Fibroblast of lung (primary cell): ENCODE data around the gene MRGPRX1. TPM values are rescaled to one million over a fixed set of nuclear protein-coding genes. Genes with fewer than 3 reads are reported as not detected.
"Not testable (repeated sequence)": the region's sequence is repeated elsewhere in the genome, so short reads cannot be mapped to it uniquely, and the experiment has no call there.

Source experiments
- DNase-seq, 2 donors: peaks; one replicate each; pipeline versions ENCODE4 v3.0.0 to v3.0.0-alpha.2; 2010; ENCODE audit warnings: low read depth in 2 of 2
- H2AFZ ChIP-seq: 2 replicates; pipeline ENCODE4 v1.5.1; 2012; ENCODE audit warnings: low read length, control low read depth, inconsistent platforms
- H3K27ac ChIP-seq: 2 replicates; pipeline ENCODE4 v1.5.1; 2011; ENCODE audit warnings: low read length, control low read depth; ENCODE audit not compliant: insufficient read depth
- H3K27me3 ChIP-seq: 2 replicates; pipeline ENCODE4 v1.5.1; 2011; ENCODE audit warnings: mild to moderate bottlenecking, low read length; ENCODE audit not compliant: control insufficient read depth, insufficient read depth
- H3K36me3 ChIP-seq: 2 replicates; pipeline ENCODE4 v1.5.1; 2011; ENCODE audit warnings: low read length; ENCODE audit not compliant: control insufficient read depth, insufficient read depth
- H3K4me1 ChIP-seq: 2 replicates; pipeline ENCODE4 v1.5.1; 2011; ENCODE audit warnings: low read length; ENCODE audit not compliant: control insufficient read depth, insufficient read depth; ENCODE audit errors: extremely low read depth
- H3K4me2 ChIP-seq: 2 replicates; pipeline ENCODE4 v1.5.1; 2011; ENCODE audit warnings: low read length, control low read depth; ENCODE audit not compliant: insufficient read depth; ENCODE audit errors: extremely low read depth
- H3K4me3 ChIP-seq, 4 experiments: fragments of 200-600 bp in 1 of 4; sonication (generic) in 1 of 4; replicated peaks in 1 of 4; 2 replicates each; pipeline ENCODE4 v1.5.1; 2011 to 2016; ENCODE audit warnings: low read length in 4 of 4, low read depth in 3 of 4, mild to moderate bottlenecking in 3 of 4, control low read depth in 2 of 4, inconsistent platforms in 1 of 4, mixed read lengths in 1 of 4; ENCODE audit not compliant: insufficient read depth in 1 of 4; ENCODE audit errors: control extremely low read depth in 1 of 4
- H3K79me2 ChIP-seq: 2 replicates; pipeline ENCODE4 v1.5.1; 2012; ENCODE audit warnings: mild to moderate bottlenecking, low read length, inconsistent platforms; ENCODE audit not compliant: control insufficient read depth, insufficient read depth
- H3K9ac ChIP-seq: 2 replicates; pipeline ENCODE4 v1.5.1; 2011; ENCODE audit warnings: mild to moderate bottlenecking, low read length, control low read depth; ENCODE audit not compliant: insufficient read depth
- H3K9me3 ChIP-seq: 2 replicates; pipeline ENCODE4 v1.5.1; 2012; ENCODE audit warnings: low read depth, low read length; ENCODE audit not compliant: control insufficient read depth, insufficient read depth
- H4K20me1 ChIP-seq: 2 replicates; pipeline ENCODE4 v1.5.1; 2011; ENCODE audit warnings: low read length; ENCODE audit not compliant: control insufficient read depth, insufficient read depth; ENCODE audit errors: extremely low read depth
- CTCF ChIP-seq, 2 donors: IDR thresholded peaks in 1 of 2; conservative IDR thresholded peaks in 1 of 2; 1 replicate in 1 of 2; 2 replicates in 1 of 2; pipeline ENCODE4 v1.5.1; 2011 to 2012; ENCODE audit warnings: low read length in 2 of 2, control low read depth in 1 of 2, inconsistent platforms in 1 of 2, low read depth in 1 of 2, mild to moderate bottlenecking in 1 of 2
- EZH2 ChIP-seq: IDR thresholded peaks from 2 replicates; pipeline ENCODE4 v1.5.1; 2012; ENCODE audit warnings: low read length, control low read depth, mild to moderate bottlenecking; ENCODE audit errors: missing control alignments
- polyA plus RNA-seq, 2 donors: library from polyadenylated mRNA; depleted of rRNA in 1 of 2; stranded (reverse) in 1 of 2; unstranded in 1 of 2; fragments of >200 nt; gene quantifications; 2 replicates each; pipeline ENCODE4 v1.2.1, GENCODE V29; 2011 to 2012; ENCODE audit warnings: missing spikeins in 1 of 2
- total RNA-seq: library from RNA; depleted of rRNA; stranded (reverse); fragments of >200 nt; gene quantifications from 2 replicates; pipeline ENCODE4 v1.2.1, GENCODE V29; 2014

Gene MRGPRX1
- total and polyA plus RNA-seq, 2 donors (not counting 1 experiment from before 2014, with no cell fraction given), result not detected

- Histone ChIP-seq H3K27ac (no peak overlapping the region), H4K20me1 (no peaks in the 10 kb centered on the region), H3K4me1 (no peaks in the 10 kb centered on the region), H3K36me3 (no peaks in the 10 kb centered on the region), H3K4me2 (no peak overlapping the region), H3K27me3 (no peaks in the 10 kb centered on the region), H3K79me2 (no peaks in the 10 kb centered on the region), H3K4me3 (no peak overlapping the region), H3K9ac (no peak overlapping the region), H2AFZ (no peak overlapping the region), H3K9me3 (no peaks in the 10 kb centered on the region)
- no peak for DNase-seq
- no peak for TF ChIP-seq EZH2
- no peak for TF ChIP-seq CTCF (conservative IDR thresholded peaks at IDR 0.05 in 1 of 2, IDR thresholded peaks at IDR 0.05 in 1 of 2; ENCODE audit: low read depth in 1 of 2, low read length in 2 of 2)
These were observed 26.3 kb downstream of the MRGPRX1 start for GRCh38 chr11:18912883-18913282.

GRCh38 chr11:18907391-18907790 lies 31.8 kb downstream of the MRGPRX1 start:
- Histone ChIP-seq H3K9me3 (no peaks in the 10 kb centered on the region), H3K4me1 (no peaks in the 10 kb centered on the region), H3K27me3 (no peaks in the 10 kb centered on the region), H3K4me2 (no peak overlapping the region), H3K36me3 (no peaks in the 10 kb centered on the region), H3K9ac (no peak overlapping the region), H2AFZ (no peak overlapping the region), H3K4me3 (no peak overlapping the region), H3K79me2 (no peaks in the 10 kb centered on the region), H3K27ac (no peak overlapping the region), H4K20me1 (no peaks in the 10 kb centered on the region)
- no peak for DNase-seq
- TF ChIP-seq EZH2, result no peak
- TF ChIP-seq CTCF (conservative IDR thresholded peaks at IDR 0.05 in 1 of 2, IDR thresholded peaks at IDR 0.05 in 1 of 2; ENCODE audit: low read depth in 1 of 2, low read length in 2 of 2), result no peak

- not testable (repeated sequence) for H3K36me3 ChIP-seq, H2AFZ ChIP-seq, H3K4me2 ChIP-seq, H3K27ac ChIP-seq, H3K79me2 ChIP-seq, H3K4me3 ChIP-seq, H3K9ac ChIP-seq, H3K27me3 ChIP-seq, H3K9me3 ChIP-seq, H3K4me1 ChIP-seq, H4K20me1 ChIP-seq, DNase-seq
These were observed 38.6 kb downstream of the MRGPRX1 start for GRCh38 chr11:18900637-18901036.

- H3K27me3 ChIP-seq, H3K4me2 ChIP-seq, H3K79me2 ChIP-seq, H3K36me3 ChIP-seq, H2AFZ ChIP-seq, H4K20me1 ChIP-seq, DNase-seq, H3K9me3 ChIP-seq, H3K4me3 ChIP-seq, H3K9ac ChIP-seq, H3K27ac ChIP-seq, H3K4me1 ChIP-seq: not testable (repeated sequence)
These were observed 39.0 kb downstream of the MRGPRX1 start for GRCh38 chr11:18900151-18900611.

GRCh38 chr11:18891712-18892111 lies 47.5 kb downstream of the MRGPRX1 start:
- H3K27ac ChIP-seq, H3K36me3 ChIP-seq, H3K9me3 ChIP-seq, H3K4me1 ChIP-seq, H3K4me3 ChIP-seq, DNase-seq, H3K4me2 ChIP-seq, H2AFZ ChIP-seq, H3K9ac ChIP-seq, H3K27me3 ChIP-seq, H4K20me1 ChIP-seq, H3K79me2 ChIP-seq: not testable (repeated sequence)
